ENCODE data around the gene CACNA1F.
A peak's percentile ranks its signal among the peaks of the same experiment; 100 is the strongest.

Gene CACNA1F

DNA sequence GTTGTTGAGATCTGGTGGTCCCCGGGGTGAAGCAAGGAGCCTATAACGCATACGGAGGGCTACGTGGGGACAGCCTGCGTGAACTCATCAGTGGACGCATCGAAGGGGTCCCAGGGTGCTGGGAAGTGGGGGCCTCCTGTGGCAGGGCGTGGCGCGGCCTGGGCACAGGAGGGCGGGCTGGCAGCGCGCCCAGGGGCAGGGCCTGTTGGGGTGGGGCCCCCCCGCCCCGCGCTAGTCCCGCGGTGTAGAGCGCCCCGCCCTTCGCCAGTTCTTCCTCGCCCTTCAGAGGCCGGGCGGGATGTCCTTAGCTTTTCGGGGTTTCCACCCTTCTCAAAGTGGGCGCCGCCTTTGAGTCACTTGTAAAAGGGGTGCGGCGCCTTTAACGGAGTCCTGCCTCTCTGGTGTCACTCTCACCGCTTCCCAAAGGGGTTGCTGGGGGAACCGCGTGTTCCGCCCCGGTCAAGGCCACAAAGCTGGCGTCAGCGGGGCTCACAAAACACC lies 60.8 kb downstream of the CACNA1F start:
- DNase-seq, result peak; percentile 51

- DNase-seq, result peak; percentile 67
Measured at GRCh38 chrX:49171752-49172279, 61.3 kb downstream of the CACNA1F start, which contains the start of gene PLP2. PLP2 (plus strand) TSS chrX:49171898; CDS start chrX:49172001, 103 bp downstream.

GRCh38 chrX:49167740-49168108 lies 65.4 kb downstream of the CACNA1F start:
- DNase-seq, result no peak

DNA sequence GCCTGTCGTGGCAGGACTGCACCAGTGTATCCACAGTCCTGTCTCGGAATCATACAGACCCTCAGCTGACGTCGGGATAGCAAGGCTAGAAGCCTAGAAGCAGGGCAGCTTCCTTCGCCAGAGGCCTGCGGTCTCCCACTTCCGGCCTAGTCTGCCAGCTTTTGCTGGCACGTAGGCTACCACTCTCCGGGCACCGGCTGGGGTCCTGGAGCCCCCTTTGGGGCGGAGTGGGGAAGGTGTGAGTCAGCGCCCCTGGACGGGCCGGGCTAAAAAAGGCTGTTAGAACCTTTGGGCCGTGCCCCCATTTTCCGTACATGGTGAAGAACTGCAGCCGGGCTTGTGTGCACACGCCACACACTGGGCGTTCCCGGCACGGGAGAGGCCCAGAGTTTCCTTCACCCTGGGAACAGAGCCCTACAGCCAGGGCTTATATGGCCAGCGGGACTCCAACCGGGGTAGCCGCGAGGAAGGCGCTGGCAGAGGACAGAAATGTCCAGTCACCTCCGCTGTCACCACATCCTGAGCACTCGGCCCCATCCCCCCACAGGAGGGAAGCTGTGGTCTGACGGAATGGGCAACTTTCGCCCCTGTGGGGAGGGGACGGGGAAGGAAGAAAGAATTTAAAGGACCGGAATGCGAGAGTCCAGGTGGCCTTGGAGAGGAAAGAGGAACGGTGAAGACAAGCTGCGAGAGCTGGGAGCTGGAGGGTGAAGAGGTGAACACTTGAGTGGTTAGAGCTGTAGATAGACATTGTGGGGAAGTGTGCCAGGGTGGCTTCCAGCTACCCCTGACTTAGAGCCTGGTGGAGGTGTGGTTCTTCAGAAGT lies 66.0 kb downstream of the CACNA1F start:
- DNase-seq, result peak; percentile 71

GRCh38 chrX:49165901-49166881 lies 66.9 kb downstream of the CACNA1F start:
- DNase-seq, result peak; percentile 69

- DNase-seq, result no peak
Measured at GRCh38 chrX:49164589-49165360, 68.4 kb downstream of the CACNA1F start.

DNA sequence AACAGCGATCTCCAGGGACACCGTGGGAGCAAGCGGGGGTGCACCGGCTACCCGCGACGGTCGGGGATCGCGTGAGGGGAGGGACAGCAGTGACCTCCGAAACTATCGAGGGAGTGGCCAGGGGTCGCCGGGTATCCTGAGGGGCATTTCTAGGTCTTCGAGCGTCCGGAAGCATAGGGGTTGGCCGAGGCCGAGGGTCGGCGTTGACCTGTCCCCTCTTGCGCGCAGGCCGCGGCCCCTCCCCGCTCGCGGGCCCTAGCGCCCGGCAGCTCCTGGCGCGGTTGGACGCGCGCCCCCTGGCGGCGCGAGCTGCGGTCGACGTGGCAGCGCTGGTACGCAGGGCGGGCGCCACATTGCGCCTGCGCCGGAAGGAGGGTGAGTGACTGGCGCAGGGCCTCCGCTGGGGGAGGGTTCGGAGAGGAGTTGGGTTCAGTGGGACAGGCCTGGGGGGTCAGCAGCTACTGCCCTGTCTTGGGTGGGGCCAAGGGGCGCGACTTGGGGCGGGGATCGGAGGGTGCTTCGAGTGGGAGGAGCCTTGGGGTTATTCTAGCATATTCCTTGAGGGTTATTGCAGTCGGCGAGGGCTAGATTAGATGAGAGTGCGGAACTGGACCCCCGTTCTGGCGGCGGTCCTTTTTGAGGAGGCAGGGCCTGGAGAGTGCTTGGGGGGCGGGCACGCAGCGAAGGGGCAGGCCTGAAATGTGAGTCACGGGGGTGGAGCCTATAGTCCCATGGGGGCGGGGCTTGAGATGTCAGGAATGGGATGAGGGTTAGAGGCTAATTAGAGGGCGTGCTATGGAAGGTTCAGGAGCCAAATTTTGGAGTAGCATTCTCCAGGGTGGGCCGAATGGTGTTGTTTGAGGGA lies 69.4 kb downstream of the CACNA1F start:
- peak; percentile 75 for DNase-seq

GRCh38 chrX:49162620-49163019 lies 70.5 kb downstream of the CACNA1F start, which contains the start of gene MAGIX:
MAGIX (plus strand) TSS chrX:49162758; CDS start chrX:49162890, 132 bp downstream.
- DNase-seq, result no peak

DNA sequence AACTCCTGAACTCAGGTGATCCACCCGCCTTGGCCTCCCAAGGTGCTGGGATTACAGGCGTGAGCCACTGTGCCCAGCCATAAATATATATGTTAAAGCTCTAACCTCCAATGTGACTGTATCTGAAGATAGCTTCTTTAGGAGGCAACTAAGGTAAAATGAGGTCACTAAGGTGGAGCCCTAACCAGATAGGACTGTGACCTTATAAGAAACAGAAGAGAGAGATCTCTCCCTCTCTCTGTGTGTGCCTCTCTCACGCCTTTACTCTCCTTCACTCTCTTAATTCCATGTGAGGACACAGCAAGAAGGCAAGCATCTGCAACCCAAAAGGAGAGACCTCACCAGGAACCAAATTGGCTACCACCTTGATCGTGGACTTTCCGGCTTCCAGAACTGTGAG lies 71.5 kb downstream of the CACNA1F start:
- DNase-seq, result no peak

DNA sequence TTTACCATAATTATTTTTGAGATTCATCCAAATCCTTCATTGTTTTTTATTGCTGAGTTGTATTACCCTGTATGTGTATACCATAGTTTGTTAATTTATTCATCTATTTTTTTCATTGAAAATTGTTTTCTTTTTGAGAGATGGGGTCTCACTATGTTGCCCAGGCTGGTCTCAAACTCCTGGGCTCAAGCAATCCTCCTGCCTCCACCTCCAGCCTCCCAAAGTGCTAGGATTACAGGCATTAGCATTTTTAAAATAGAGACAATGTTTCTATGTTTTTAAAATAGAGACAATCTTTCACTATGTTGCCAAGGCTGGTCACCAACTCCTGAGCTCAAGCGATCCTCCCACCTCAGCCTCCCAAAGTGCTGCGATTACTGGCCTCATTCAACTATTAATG lies 72.2 kb downstream of the CACNA1F start:
- DNase-seq, result no peak

DNA sequence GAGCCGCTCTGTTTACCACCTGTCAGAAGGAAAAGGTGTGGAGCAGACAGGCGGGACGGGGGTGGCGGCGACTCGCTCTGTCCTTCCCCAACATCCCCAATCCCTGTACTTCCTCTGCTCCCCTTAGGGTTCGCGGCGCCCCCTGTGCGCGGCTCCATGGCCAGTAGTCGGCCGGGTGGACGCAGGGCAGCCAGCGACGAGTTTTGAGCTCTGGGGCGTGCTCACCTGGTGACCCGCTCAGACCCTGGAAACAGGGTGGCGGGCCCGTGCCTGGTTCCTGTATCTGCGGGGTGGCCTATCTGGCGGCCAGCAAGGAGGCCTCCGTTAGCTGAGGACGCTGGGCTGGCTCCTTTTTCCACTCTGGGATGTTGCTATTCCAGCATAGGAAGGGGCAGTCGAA lies 75.9 kb downstream of the CACNA1F start:
- no peak for DNase-seq

- DNase-seq, result peak; percentile 82
Measured at GRCh38 chrX:49155900-49156837, 77.0 kb downstream of the CACNA1F start.

DNA sequence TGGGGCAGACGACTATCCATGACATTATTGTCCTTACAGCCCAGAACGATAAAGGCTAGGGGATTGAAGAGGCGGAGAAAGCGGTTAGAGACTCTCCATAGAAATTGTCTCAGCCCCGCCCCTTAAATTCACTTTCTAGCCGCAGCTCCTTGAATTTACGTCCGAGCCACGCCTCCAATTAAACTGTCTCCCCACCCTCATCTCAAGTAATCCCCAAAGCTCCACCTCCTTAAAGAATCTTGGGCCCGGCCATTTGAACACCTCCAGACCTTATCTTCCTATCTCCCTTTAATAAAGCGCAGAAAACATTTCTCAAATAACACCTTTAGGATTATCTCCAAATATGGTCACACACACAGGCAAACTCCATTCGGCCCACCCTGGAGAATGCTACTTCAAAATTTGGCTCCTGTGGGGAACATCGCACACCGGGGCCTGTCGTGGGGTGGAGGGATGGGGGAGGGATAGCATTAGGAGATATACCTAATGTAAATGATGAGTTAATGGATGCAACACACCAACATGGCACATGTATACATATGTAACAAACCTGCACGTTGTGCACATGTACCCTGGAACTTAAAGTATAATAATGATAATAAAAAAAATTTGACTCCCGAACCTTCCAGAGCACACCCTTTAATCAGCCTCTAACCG lies 77.8 kb downstream of the CACNA1F start:
- no peak for DNase-seq

Data from activated gamma-delta T cell treated with Interleukin-2 at 50 U/mL for 16 hours (primary cell).